Transverse colon (tissue), 4 donors: ENCODE results near the gene LAMA5. TPM values are rescaled to one million over a fixed set of nuclear protein-coding genes. Genes with fewer than 3 reads are reported as not detected.

Experiments used
- DNase-seq: peaks from one replicate; pipeline ENCODE4 v3.0.0-alpha.2; 2019
- H3K27ac ChIP-seq, 4 donors: fragments of 200-600 bp; sonication (generic); 2 replicates each; pipeline ENCODE4 v1.5.1; 2016 to 2018; ENCODE audit warnings: inconsistent platforms in 4 of 4
- H3K27me3 ChIP-seq: fragments of 200-600 bp; sonication (generic); 2 replicates; pipeline ENCODE4 v1.5.1; 2017; ENCODE audit warnings: inconsistent platforms
- H3K36me3 ChIP-seq, 4 donors: fragments of 200-600 bp; sonication (generic); 2 replicates each; pipeline ENCODE4 v1.5.1; 2017 to 2019; ENCODE audit warnings: inconsistent platforms in 4 of 4
- H3K4me1 ChIP-seq, 4 donors: fragments of 200-600 bp; sonication (generic); 2 replicates each; pipeline ENCODE4 v1.5.1; 2017 to 2020; ENCODE audit warnings: inconsistent platforms in 4 of 4
- H3K4me3 ChIP-seq, 4 donors: fragments of 200-600 bp; sonication (generic); 1 replicate in 1 of 4; 2 replicates in 3 of 4; pipeline versions ENCODE4 v1.5.1 to v1.6.1; 2017 to 2019; ENCODE audit warnings: inconsistent platforms in 4 of 4
- H3K9me3 ChIP-seq, 2 donors: fragments of 200-600 bp; sonication (generic); 2 replicates each; pipeline ENCODE4 v1.5.1; 2017 to 2019; ENCODE audit warnings: inconsistent platforms in 2 of 2
- CTCF ChIP-seq, 5 experiments: fragments of 200-600 bp in 3 of 5; fragments of 450-650 bp in 2 of 5; sonication (generic) in 3 of 5; IDR thresholded peaks; 1 replicate in 2 of 5; 2 replicates in 3 of 5; pipeline ENCODE4 v1.5.1; 2016 to 2017; ENCODE audit warnings: antibody characterized with exemption in 5 of 5, inconsistent platforms in 3 of 5, mild to moderate bottlenecking in 2 of 5, moderate library complexity in 1 of 5
- EP300 ChIP-seq: sonication (generic); formaldehyde crosslinking; IDR thresholded peaks from one replicate; pipeline ENCODE4 v1.6.1; 2017; ENCODE audit warnings: antibody characterized with exemption, low read depth
- POLR2A ChIP-seq: fragments of 450-650 bp; IDR thresholded peaks from one replicate; pipeline ENCODE4 v1.6.1; 2016; ENCODE audit warnings: antibody characterized with exemption, mild to moderate bottlenecking, moderate library complexity
- POLR2AphosphoS5 ChIP-seq, 3 donors: sonication (generic); formaldehyde crosslinking; IDR thresholded peaks; one replicate each; pipeline ENCODE4 v1.6.1; 2016; ENCODE audit warnings: antibody characterized with exemption in 3 of 3
- WGBS, 2 donors: methylation state at CpG; one replicate each; pipeline ENCODE4 v1.1.5; 2018; ENCODE audit warnings: low coverage in 1 of 2; 5-methylcytosine and 5-hydroxymethylcytosine counted together
- in situ Hi-C, 4 donors: fragments of 200-750 bp; cut with MboI; loops; one replicate each; pipeline versions ENCODE4 v1.15.0 to v1.15.1; 2017; ENCODE audit warnings: low sequenced_read_pairs in 3 of 4, low pct_ligation_motif_present in 1 of 4, low pct_unique_long_range_greater_than_20kb in 1 of 4
- intact Hi-C: fragments of 100-400 bp; cut with DNase I; formaldehyde crosslinking; loops from one replicate; pipeline ENCODE4 v1.15.1; 2023; ENCODE audit warnings: low total_unique reads
- total RNA-seq, 4 donors: library from RNA; depleted of rRNA; stranded (reverse); fragments of >200 nt; gene quantifications; one replicate each; pipeline ENCODE4 v1.1.0, GENCODE V29; 2016

LAMA5 gene
- total RNA-seq, 4 donors from 2014 or later = 33.2 to 269 (median 91.3) TPM

DNA sequence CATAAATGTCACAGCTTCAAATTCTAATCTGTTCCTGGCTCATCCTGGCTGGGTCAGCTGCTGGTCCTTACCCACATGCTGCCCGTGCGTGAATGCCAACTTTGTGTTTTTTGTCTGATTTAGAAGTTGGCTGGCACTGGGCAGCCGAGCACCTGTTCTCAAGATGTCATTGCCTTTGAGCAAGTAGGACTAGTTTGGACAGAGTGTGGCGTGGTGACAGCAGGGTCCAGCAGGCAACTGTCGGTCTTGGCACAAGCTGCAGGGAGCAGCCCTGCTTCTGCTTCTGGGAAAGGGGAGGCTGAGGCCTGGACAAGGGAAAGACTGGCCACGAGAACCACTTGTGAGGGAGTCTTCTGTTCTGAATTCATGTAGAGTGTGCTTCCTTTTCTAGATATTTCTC is 90.7 kb downstream of the LAMA5 start:
- H3K4me3 ChIP-seq = no peak overlapping the region
- H3K27me3 ChIP-seq = no peaks in the 10 kb centered on the region
- H3K27ac ChIP-seq = no peak overlapping the region
- intact Hi-C loops (no loop called here), in situ Hi-C loops (no loop called here)
- 86 to 95% methylated on average over 4 to 6 of the region's 6 CpGs for WGBS, 2 donors
- TF ChIP-seq CTCF (IDR thresholded peaks at IDR 0.05) (no peak), EP300 (no peak), POLR2AphosphoS5 (IDR thresholded peaks at IDR 0.05) (no peak), POLR2A (no peak)
- no peaks in the 10 kb centered on the region for H3K4me1 ChIP-seq
- H3K36me3 ChIP-seq = peaks cover 0 to 38% (median 13%) of the 10 kb centered on the region in 4 donors
- H3K9me3 ChIP-seq = no peaks in the 10 kb centered on the region
- DNase-seq = no peak

DNA sequence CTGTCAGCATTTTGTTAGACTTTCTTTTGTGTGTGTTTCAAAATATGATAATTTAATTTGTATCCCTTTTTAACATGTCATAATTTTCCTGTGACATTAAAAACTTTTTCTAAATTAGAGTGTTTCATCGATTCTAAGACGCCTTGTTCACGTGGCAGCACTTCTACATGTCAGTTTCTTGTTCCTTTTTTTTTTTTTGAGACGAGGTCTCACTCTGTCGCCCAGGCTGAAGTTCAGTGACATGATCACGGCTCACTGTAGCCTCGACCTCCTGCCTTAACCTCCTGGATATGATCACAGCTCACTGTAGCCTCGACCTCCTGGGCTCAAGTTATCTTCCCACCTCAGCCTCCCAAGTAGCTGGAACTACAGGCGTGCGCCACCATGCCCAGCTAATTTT is 91.9 kb downstream of the LAMA5 start:
- Histone ChIP-seq H3K27me3 (no peaks in the 10 kb centered on the region), H3K4me1 (no peaks in the 10 kb centered on the region), H3K4me3 (no peak overlapping the region), H3K9me3 (no peaks in the 10 kb centered on the region), H3K36me3 (peaks cover 0 to 26% (median 11%) of the 10 kb centered on the region in 4 donors), H3K27ac (no peak overlapping the region)
- TF ChIP-seq EP300 (no peak), CTCF (IDR thresholded peaks at IDR 0.05) (no peak), POLR2AphosphoS5 (IDR thresholded peaks at IDR 0.05) (no peak), POLR2A (no peak)
- in situ Hi-C loops (no loop called here), intact Hi-C loops (no loop called here)
- no peak for DNase-seq
- 86 to 89% methylated on average over 9 to 10 of the region's 10 CpGs for WGBS, 2 donors

- DNase-seq = no peak
- TF ChIP-seq EP300 (no peak), POLR2A (no peak), CTCF (IDR thresholded peaks at IDR 0.05) (no peak), POLR2AphosphoS5 (IDR thresholded peaks at IDR 0.05) (no peak)
- intact Hi-C loops = no loop called here
- in situ Hi-C loops = no loop called here
- H3K4me1 ChIP-seq = no peaks in the 10 kb centered on the region
- WGBS, 2 donors = 75% methylated on average over 13 of the region's 13 CpGs; no CpG with 5 or more reads in 1 of the 2 donors
- no peak overlapping the region for H3K4me3 ChIP-seq
- no peaks in the 10 kb centered on the region for H3K27me3 ChIP-seq
- H3K9me3 ChIP-seq = no peaks in the 10 kb centered on the region
- no peak overlapping the region for H3K27ac ChIP-seq
- H3K36me3 ChIP-seq = peaks cover 0 to 22% (median 10%) of the 10 kb centered on the region in 4 donors
Measured at GRCh38 chr20:62274332-62274950, 92.7 kb downstream of the LAMA5 start.

- no peaks in the 10 kb centered on the region for H3K9me3 ChIP-seq
- 95 to 96% methylated on average over 12 to 18 of the region's 18 CpGs for WGBS, 2 donors
- TF ChIP-seq POLR2AphosphoS5 (IDR thresholded peaks at IDR 0.05) (no peak), POLR2A (no peak), EP300 (no peak), CTCF (IDR thresholded peaks at IDR 0.05) (no peak)
- intact Hi-C loops (no loop called here), in situ Hi-C loops (no loop called here)
- H3K27me3 ChIP-seq = no peaks in the 10 kb centered on the region
- H3K4me3 ChIP-seq = no peak overlapping the region
- H3K27ac ChIP-seq = no peak overlapping the region
- no peaks in the 10 kb centered on the region for H3K4me1 ChIP-seq
- peaks cover 0 to 26% (median 9%) of the 10 kb centered on the region in 4 donors for H3K36me3 ChIP-seq
- DNase-seq = no peak
Measured at GRCh38 chr20:62273416-62273815, 93.7 kb downstream of the LAMA5 start.
